Activated CD4-positive, alpha-beta T cell treated with anti-CD3 and anti-CD28 coated beads for 36 hours (primary cell): ENCODE measurements around the gene BPIFA2. TPM values are rescaled to one million over a fixed set of nuclear protein-coding genes. Genes with fewer than 3 reads are reported as not detected.

Experiments used
- ATAC-seq: fragments of 200-7000 bp; cut with Tn5 transposase; one replicate; pipeline ENCODE4 v1.10.0; 2021; ENCODE audit warnings: mild to moderate bottlenecking, moderate library complexity
- CTCF ChIA-PET: fragments of 350-600 bp; sonication (Branson Sonifier 250); formaldehyde crosslinking; loops from one replicate; lab custom pipeline; 2021; ENCODE audit warnings: antibody characterized with exemption; lab: Charles Lee
- POLR2A ChIA-PET: fragments of 350-600 bp; sonication (Branson Sonifier 250); formaldehyde crosslinking; loops from one replicate; lab custom pipeline; 2021; ENCODE audit warnings: antibody characterized with exemption, inconsistent platforms; lab: Charles Lee
- DNase-seq: peaks from one replicate; pipeline ENCODE4 v3.0.0-alpha.2; 2020
- H3K27ac Mint-ChIP-seq: one replicate; pipeline ENCODE4 v1.8.0; 2021; ENCODE audit warnings: mixed read lengths
- H3K27me3 Mint-ChIP-seq: one replicate; pipeline ENCODE4 v1.8.0; 2021; ENCODE audit warnings: mixed read lengths
- H3K36me3 Mint-ChIP-seq: one replicate; pipeline ENCODE4 v1.8.0; 2021; ENCODE audit warnings: low read depth, mixed read lengths
- H3K4me1 Mint-ChIP-seq: one replicate; pipeline ENCODE4 v1.8.0; 2021; ENCODE audit warnings: mixed read lengths
- H3K4me3 Mint-ChIP-seq: one replicate; pipeline ENCODE4 v1.8.0; 2021; ENCODE audit warnings: mild to moderate bottlenecking, moderate library complexity, mixed read lengths
- H3K9me3 Mint-ChIP-seq: one replicate; pipeline ENCODE4 v1.8.0; 2021; ENCODE audit warnings: low read depth, mixed read lengths
- intact Hi-C, 2 experiments: fragments of 100-400 bp; cut with DNase I in 1 of 2; cut with micrococcal nuclease in 1 of 2; formaldehyde crosslinking; loops; one replicate each; pipeline versions ENCODE4 v1.14.2 to v1.15.1; 2022 to 2024; cut with DNase I, micrococcal nuclease
- total RNA-seq, 2 experiments: library from RNA; stranded (reverse); gene quantifications; one replicate each; pipeline ENCODE4 v1.2.3, GENCODE V29; 2021

The BPIFA2 gene
- total RNA-seq, 2 experiments from 2014 or later, result not detected

GRCh38 chr20:33132513-33133372 lies 35.2 kb upstream of the BPIFA2 start:
- DNase-seq, result no peak
- ChIA-PET CTCF (interaction anchor here (0.6 kb wide), 1 partner anchor 78 kb away, joined by 3 read pairs; no protein-coding TSS in a partner anchor), POLR2A (no interaction called here)
- Mint-ChIP-seq H3K9me3 (no peaks in the 10 kb centered on the region), H3K36me3 (no peaks in the 10 kb centered on the region), H3K4me1 (no peaks in the 10 kb centered on the region), H3K4me3 (no peak overlapping the region), H3K27ac (no peak overlapping the region), H3K27me3 (peaks cover 2% of the 10 kb centered on the region)
- intact Hi-C loops, result no loop called here
- ATAC-seq, result no peak

- no peaks in the 10 kb centered on the region for H3K9me3 Mint-ChIP-seq
- H3K27me3 Mint-ChIP-seq, result peaks cover 2% of the 10 kb centered on the region
Measured at GRCh38 chr20:33133373-33133941, 34.5 kb upstream of the BPIFA2 start.

GRCh38 chr20:33137195-33137594 lies 30.8 kb upstream of the BPIFA2 start:
- intact Hi-C loops, result no loop called here
- Mint-ChIP-seq H3K27me3 (peaks cover 2% of the 10 kb centered on the region), H3K4me1 (no peaks in the 10 kb centered on the region), H3K27ac (no peak overlapping the region), H3K36me3 (no peaks in the 10 kb centered on the region), H3K9me3 (no peaks in the 10 kb centered on the region), H3K4me3 (no peak overlapping the region)
- ChIA-PET CTCF (interaction anchor here (0.7 kb wide), 1 partner anchor 19 kb away, joined by 3 read pairs; no protein-coding TSS in a partner anchor), POLR2A (no interaction called here)
- DNase-seq (no peak), ATAC-seq (no peak)

More at GRCh38 chr20:33133373-33133941, 34.5 kb upstream of the BPIFA2 start:
- DNase-seq, result no peak
- no peaks in the 10 kb centered on the region for H3K36me3 Mint-ChIP-seq
- intact Hi-C loops, result no loop called here
- POLR2A ChIA-PET, result no interaction called here
- no peak for ATAC-seq
- no peak overlapping the region for H3K27ac Mint-ChIP-seq
- CTCF ChIA-PET, result interaction anchor here (0.6 kb wide), 1 partner anchor 78 kb away, joined by 3 read pairs; no protein-coding TSS in a partner anchor
- H3K4me1 Mint-ChIP-seq, result no peaks in the 10 kb centered on the region
- H3K4me3 Mint-ChIP-seq, result no peak overlapping the region

- Mint-ChIP-seq H3K9me3 (no peaks in the 10 kb centered on the region), H3K4me3 (no peak overlapping the region), H3K36me3 (no peaks in the 10 kb centered on the region), H3K4me1 (no peaks in the 10 kb centered on the region), H3K27ac (no peak overlapping the region), H3K27me3 (no peaks in the 10 kb centered on the region)
- ATAC-seq, result no peak
- intact Hi-C loops, result no loop called here
- POLR2A ChIA-PET, result no interaction called here
- CTCF ChIA-PET, result no interaction called here
- DNase-seq, result no peak
Measured at GRCh38 chr20:33139467-33139866, 28.5 kb upstream of the BPIFA2 start.

GRCh38 chr20:33145521-33145920 lies 22.4 kb upstream of the BPIFA2 start:
- no peaks in the 10 kb centered on the region for H3K9me3 Mint-ChIP-seq
- H3K36me3 Mint-ChIP-seq, result no peaks in the 10 kb centered on the region
- CTCF ChIA-PET, result interaction anchor here (0.6 to 1.1 kb wide), 3 partner anchors 82 to 1293 kb away, joined by 3 to 5 read pairs (median 3); no protein-coding TSS in a partner anchor
- no peak overlapping the region for H3K27ac Mint-ChIP-seq
- POLR2A ChIA-PET, result no interaction called here
- peaks cover 11% of the 10 kb centered on the region for H3K27me3 Mint-ChIP-seq
- ATAC-seq (no peak), DNase-seq (no peak)
- intact Hi-C loops, result no loop called here
- no peak overlapping the region for H3K4me3 Mint-ChIP-seq
- no peaks in the 10 kb centered on the region for H3K4me1 Mint-ChIP-seq

GRCh38 chr20:33147299-33147698 lies 20.7 kb upstream of the BPIFA2 start:
- intact Hi-C loops, result no loop called here
- H3K9me3 Mint-ChIP-seq, result no peaks in the 10 kb centered on the region
- H3K4me3 Mint-ChIP-seq, result no peak overlapping the region
- H3K27ac Mint-ChIP-seq, result no peak overlapping the region
- H3K36me3 Mint-ChIP-seq, result no peaks in the 10 kb centered on the region
- H3K27me3 Mint-ChIP-seq, result peaks cover 15% of the 10 kb centered on the region
- ATAC-seq (no peak), DNase-seq (no peak)
- no peaks in the 10 kb centered on the region for H3K4me1 Mint-ChIP-seq
- POLR2A ChIA-PET, result no interaction called here
- CTCF ChIA-PET, result no interaction called here

GRCh38 chr20:33148040-33148439 lies 19.9 kb upstream of the BPIFA2 start:
- ATAC-seq, result no peak
- no peak overlapping the region for H3K4me3 Mint-ChIP-seq
- no peaks in the 10 kb centered on the region for H3K4me1 Mint-ChIP-seq
- ChIA-PET CTCF (no interaction called here), POLR2A (no interaction called here)
- H3K9me3 Mint-ChIP-seq, result no peaks in the 10 kb centered on the region
- DNase-seq, result no peak
- intact Hi-C loops, result no loop called here
- peaks cover 15% of the 10 kb centered on the region for H3K27me3 Mint-ChIP-seq
- no peak overlapping the region for H3K27ac Mint-ChIP-seq
- no peaks in the 10 kb centered on the region for H3K36me3 Mint-ChIP-seq

GRCh38 chr20:33154252-33154651 lies 13.7 kb upstream of the BPIFA2 start:
- Mint-ChIP-seq H3K27me3 (peaks cover 14% of the 10 kb centered on the region), H3K36me3 (no peaks in the 10 kb centered on the region), H3K9me3 (no peaks in the 10 kb centered on the region), H3K4me3 (no peak overlapping the region), H3K27ac (no peak overlapping the region), H3K4me1 (no peaks in the 10 kb centered on the region)
- no peak for DNase-seq
- POLR2A ChIA-PET, result no interaction called here
- CTCF ChIA-PET, result interaction anchor here (0.6 kb wide), 2 partner anchors 44 to 143 kb away, joined by 3 read pairs; no protein-coding TSS in a partner anchor
- no peak for ATAC-seq
- intact Hi-C loops, result no loop called here

GRCh38 chr20:33158637-33159385 lies 9.1 kb upstream of the BPIFA2 start:
- Mint-ChIP-seq H3K4me1 (no peaks in the 10 kb centered on the region), H3K9me3 (no peaks in the 10 kb centered on the region), H3K36me3 (no peaks in the 10 kb centered on the region), H3K27ac (no peak overlapping the region), H3K4me3 (no peak overlapping the region), H3K27me3 (peaks cover 4% of the 10 kb centered on the region)
- DNase-seq, result no peak
- no peak for ATAC-seq
- ChIA-PET POLR2A (no interaction called here), CTCF (interaction anchor here (1.1 kb wide), 1 partner anchor 10 kb away, joined by 7 read pairs; no protein-coding TSS in a partner anchor)
- intact Hi-C loops, result no loop called here

- ChIA-PET CTCF (interaction anchor here (0.8 to 1.1 kb wide), 2 partner anchors 9 to 155 kb away, joined by 3 to 7 read pairs; no protein-coding TSS in a partner anchor), POLR2A (no interaction called here)
- no peak overlapping the region for H3K27ac Mint-ChIP-seq
- no peak overlapping the region for H3K4me3 Mint-ChIP-seq
- intact Hi-C loops, result no loop called here
- H3K27me3 Mint-ChIP-seq, result no peaks in the 10 kb centered on the region
- ATAC-seq (no peak), DNase-seq (no peak)
- H3K9me3 Mint-ChIP-seq, result no peaks in the 10 kb centered on the region
- H3K36me3 Mint-ChIP-seq, result no peaks in the 10 kb centered on the region
- H3K4me1 Mint-ChIP-seq, result no peaks in the 10 kb centered on the region
Measured at GRCh38 chr20:33159713-33160112, 8.2 kb upstream of the BPIFA2 start.

GRCh38 chr20:33160681-33161080 lies 7.3 kb upstream of the BPIFA2 start:
- no peak overlapping the region for H3K4me3 Mint-ChIP-seq
- H3K27me3 Mint-ChIP-seq, result no peaks in the 10 kb centered on the region
- H3K9me3 Mint-ChIP-seq, result no peaks in the 10 kb centered on the region
- intact Hi-C loops, result no loop called here
- H3K4me1 Mint-ChIP-seq, result no peaks in the 10 kb centered on the region
- ChIA-PET POLR2A (no interaction called here), CTCF (no interaction called here)
- no peak for ATAC-seq
- H3K27ac Mint-ChIP-seq, result no peak overlapping the region
- no peaks in the 10 kb centered on the region for H3K36me3 Mint-ChIP-seq
- no peak for DNase-seq
